A549 treated with CpdA at 1 μM for 4 hours (cell line): Measurements from ENCODE around the gene GTF2A2. TPM values are rescaled to one million over a fixed set of nuclear protein-coding genes. Genes with fewer than 3 reads are reported as not detected.

Source experiments
- total RNA-seq: library from RNA; stranded (reverse); fragments of 200-300 nt; extraction: Qiagen RNA extraction; gene quantifications from 5 replicates; pipeline ENCODE4 v1.2.3, GENCODE V29; 2022; ENCODE audit warnings: low read depth

Gene GTF2A2, protein sequence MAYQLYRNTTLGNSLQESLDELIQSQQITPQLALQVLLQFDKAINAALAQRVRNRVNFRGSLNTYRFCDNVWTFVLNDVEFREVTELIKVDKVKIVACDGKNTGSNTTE
- 152 to 203 TPM (median 187 TPM) in 5 replicates for total RNA-seq

DNA sequence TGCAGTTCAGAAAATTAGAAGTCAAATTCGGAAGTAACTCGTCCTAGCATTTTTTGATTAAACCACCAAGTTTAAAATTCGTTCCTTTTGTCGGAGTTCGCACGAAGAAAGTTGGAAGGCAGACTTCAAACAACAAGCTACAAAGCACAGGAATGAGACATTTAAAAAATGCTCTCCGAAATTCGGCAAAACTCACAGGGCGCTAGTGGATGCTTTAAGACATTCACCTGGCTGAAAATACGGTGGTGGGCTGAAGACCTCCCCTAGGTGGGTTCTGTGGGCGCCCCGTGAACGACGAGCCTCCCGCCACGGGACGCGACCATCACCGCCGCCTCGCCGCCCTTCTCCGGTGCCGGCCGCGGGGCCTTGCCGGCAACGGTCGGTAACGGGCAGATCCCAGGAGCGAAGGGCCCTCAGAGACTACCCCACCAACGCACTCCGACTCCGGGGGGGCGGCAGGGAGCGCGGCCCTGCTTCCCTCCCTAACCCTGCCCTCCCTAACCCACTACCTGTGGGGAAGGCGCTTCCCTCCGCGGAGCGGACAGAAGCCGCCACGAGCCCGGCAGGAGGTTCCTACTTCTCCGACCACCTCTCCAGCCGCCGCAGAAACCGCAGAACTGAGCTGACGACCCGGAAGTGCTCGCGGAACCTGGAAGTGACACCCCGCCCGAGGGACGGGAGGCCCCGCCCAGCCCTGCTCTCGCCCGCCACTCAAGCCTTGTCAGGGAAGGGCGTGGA lies at the start of gene GTF2A2:
Gene GTF2A2 (minus strand): TSS at position 619 of the 738 bp plus-strand sequence. CDS start 5,238 bp downstream, outside the sequence.

DNA sequence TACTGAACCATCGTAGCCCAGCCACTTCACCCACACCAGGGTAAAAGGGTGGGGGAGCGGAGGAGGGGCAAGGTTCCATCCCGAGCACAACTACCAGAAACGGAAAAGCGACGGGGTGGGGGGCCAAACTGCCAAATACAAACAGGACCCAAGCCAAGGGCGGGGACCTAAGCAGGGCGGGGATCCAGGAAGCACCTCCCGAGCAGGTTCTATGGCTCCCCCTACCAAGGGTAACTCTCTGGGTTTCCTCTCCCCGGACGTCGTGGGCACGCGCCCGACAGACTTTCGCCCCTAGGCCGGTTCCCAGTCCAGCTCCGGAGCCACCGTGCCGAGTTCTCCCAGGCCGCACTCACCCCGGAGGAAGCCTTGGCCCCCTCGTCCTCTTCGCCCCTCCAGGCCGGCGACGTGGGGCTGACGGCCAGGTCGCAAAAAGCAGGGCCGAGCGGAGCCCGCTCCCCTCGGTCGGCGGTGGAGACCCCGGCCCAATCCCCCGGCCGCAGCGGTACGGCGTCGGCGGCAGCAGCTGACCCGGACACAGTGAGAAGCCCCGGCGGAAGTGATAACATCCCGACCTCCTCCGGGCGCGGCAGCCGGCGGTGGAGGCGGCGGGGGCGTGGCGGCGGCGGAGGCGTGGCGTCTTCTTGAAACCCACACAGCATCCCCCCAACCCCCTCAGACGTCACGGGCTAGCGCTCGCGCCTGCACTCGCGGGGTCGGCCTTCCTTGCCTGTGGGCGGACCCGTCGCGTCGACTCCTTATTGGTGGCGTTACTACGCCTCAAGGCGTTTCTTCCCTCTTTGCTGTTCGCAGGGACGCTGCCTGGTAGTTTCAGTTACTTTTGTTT lies 31.7 kb upstream of the GTF2A2 start, which contains the start of gene BNIP2:
Gene BNIP2 (minus strand): TSS at position 539 of the 844 bp plus-strand sequence. CDS start 6,863 bp downstream, outside the sequence.

DNA sequence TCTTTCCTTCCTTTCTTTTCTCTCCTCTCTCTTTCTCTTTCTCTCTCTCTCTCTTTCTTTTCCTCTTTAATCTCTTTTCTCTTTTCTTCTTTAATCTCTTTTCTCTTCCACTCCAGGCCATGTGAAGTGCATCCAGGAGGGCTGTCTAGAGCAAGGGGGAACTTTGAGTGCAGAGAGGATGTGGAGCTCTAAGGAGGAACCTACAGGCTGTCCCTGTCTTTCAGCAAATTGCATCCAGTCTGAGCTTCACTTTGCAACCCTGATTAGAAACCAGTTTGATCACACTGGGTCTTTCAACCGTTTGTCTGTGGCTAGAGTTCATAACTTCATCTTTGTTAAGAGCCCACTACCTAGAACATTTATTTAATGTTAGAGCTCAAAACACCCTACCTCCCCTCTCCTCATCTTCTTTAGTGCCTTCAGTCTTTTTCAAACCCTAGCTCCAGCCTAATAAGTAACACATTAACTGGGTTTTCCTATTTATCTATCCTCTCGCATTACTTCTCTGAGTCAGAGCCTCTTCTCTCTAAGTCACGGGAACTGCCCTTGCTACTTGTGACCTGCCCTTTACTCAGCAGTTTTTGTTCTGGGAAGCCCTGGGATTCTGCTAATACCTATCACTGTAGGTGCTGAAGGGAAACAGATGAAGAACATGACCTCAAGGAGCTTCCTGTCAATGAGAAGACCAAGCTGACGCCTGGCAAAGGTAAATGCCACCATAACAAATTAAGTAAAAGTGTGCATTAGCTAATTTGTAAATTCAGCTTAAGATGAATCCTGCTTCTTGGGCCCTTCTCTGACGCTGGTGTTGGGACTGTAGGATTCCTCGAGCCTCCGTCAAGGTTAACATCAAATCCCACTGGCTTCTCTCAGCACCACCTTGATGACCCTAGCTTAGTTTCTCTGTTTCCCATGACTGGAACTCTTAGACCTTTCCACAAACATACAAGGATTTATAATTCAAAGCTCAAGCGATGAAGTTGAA lies 45.7 kb downstream of the GTF2A2 start, which contains the start of gene GCNT3:
Gene GCNT3 (plus strand): TSS at position 508 of the 985 bp plus-strand sequence. CDS start 6,456 bp downstream, outside the sequence.

Other genes with a start within 250 kb of the GTF2A2 start
- gene FAM81A, start 219.3 kb downstream of the GTF2A2 start, total RNA-seq: 11.0 to 14.6 TPM (median 13.6 TPM) in 5 replicates
- gene GCNT3, start 45.7 kb downstream of the GTF2A2 start, total RNA-seq: 149 to 187 TPM (median 170 TPM) in 5 replicates
- gene BNIP2, start 31.8 kb upstream of the GTF2A2 start, total RNA-seq: 66.7 to 113 TPM (median 71.4 TPM) in 5 replicates